HCEC 1CT (cell line): ENCODE results near the gene SLC16A14.
A peak's percentile ranks its signal among the peaks of the same experiment; 100 is the strongest.
"Not testable (repeated sequence)": the region's sequence is repeated elsewhere in the genome, so short reads cannot be mapped to it uniquely, and the experiment has no call there.

ENCODE experiments used
- DNase-seq: peaks from one replicate; pipeline ENCODE4 v3.0.0-alpha.2; 2017

Gene SLC16A14

GRCh38 chr2:230068651-230069055, at the start of gene SLC16A14:
TSS of gene SLC16A14 (minus strand) at chr2:230068924. CDS start at chr2:230059352, 9,572 bp downstream.
- DNase-seq = no peak

- DNase-seq = no peak
Measured at GRCh38 chr2:230106771-230107170, 38.0 kb upstream of the SLC16A14 start.

GRCh38 chr2:230101967-230102366, 33.2 kb upstream of the SLC16A14 start:
- DNase-seq = not testable (repeated sequence)

GRCh38 chr2:230097841-230098240, 29.1 kb upstream of the SLC16A14 start:
- DNase-seq = peak; percentile 69

GRCh38 chr2:230097424-230097823, 28.7 kb upstream of the SLC16A14 start:
- DNase-seq = peak; percentile 10

GRCh38 chr2:230090967-230091366, 22.2 kb upstream of the SLC16A14 start:
- no peak for DNase-seq

GRCh38 chr2:230085201-230085600, 16.5 kb upstream of the SLC16A14 start:
- DNase-seq = no peak

GRCh38 chr2:230077851-230078547, 9.3 kb upstream of the SLC16A14 start:
- no peak for DNase-seq

GRCh38 chr2:230076819-230077218, 8.1 kb upstream of the SLC16A14 start:
- DNase-seq = no peak

GRCh38 chr2:230075988-230076631, 7.4 kb upstream of the SLC16A14 start:
- no peak for DNase-seq

- DNase-seq = no peak
Measured at GRCh38 chr2:230071421-230071820, 2.7 kb upstream of the SLC16A14 start.

GRCh38 chr2:230069402-230069801, 678 bp upstream of the SLC16A14 start:
- DNase-seq = no peak

- peak; percentile 23 for DNase-seq
Measured at GRCh38 chr2:230068016-230068650, 591 bp downstream of the SLC16A14 start.

- DNase-seq = no peak
Measured at GRCh38 chr2:230060672-230061293, 7.9 kb downstream of the SLC16A14 start.

- DNase-seq = peak; percentile 62
Measured at GRCh38 chr2:230053753-230054478, 14.8 kb downstream of the SLC16A14 start.

GRCh38 chr2:230052299-230052698, 16.4 kb downstream of the SLC16A14 start:
- no peak for DNase-seq

- no peak for DNase-seq
Measured at GRCh38 chr2:230050136-230050535, 18.6 kb downstream of the SLC16A14 start.

GRCh38 chr2:230048010-230048671, 20.6 kb downstream of the SLC16A14 start:
- DNase-seq = no peak

GRCh38 chr2:230046491-230046890, 22.2 kb downstream of the SLC16A14 start:
- DNase-seq = no peak

- DNase-seq = no peak
Measured at GRCh38 chr2:230043461-230043860, 25.3 kb downstream of the SLC16A14 start.

GRCh38 chr2:230043025-230043424, 25.7 kb downstream of the SLC16A14 start:
- no peak for DNase-seq

- no peak for DNase-seq
Measured at GRCh38 chr2:230042195-230042594, 26.5 kb downstream of the SLC16A14 start.
